Measurements from ENCODE around the gene GNAZ.

- TF ChIP-seq CTCF (IDR thresholded peaks at IDR 0.05): no peak
- no peak for TF ChIP-seq POLR2AphosphoS5 (IDR thresholded peaks at IDR 0.05)
Observed at GRCh38 chr22:23073526-23074229, 3.4 kb downstream of the GNAZ start.

Data from transverse colon (tissue), 4 donors.